Superior temporal gyrus (tissue), 1 donor: ENCODE measurements around the gene CHMP2A.
A peak's percentile ranks its signal among the peaks of the same experiment; 100 is the strongest.

Experiments used
- DNase-seq: peaks from one replicate; pipeline ENCODE4 v3.0.0-alpha.2; 2016; ENCODE audit errors: extremely low spot score

The CHMP2A gene

GRCh38 chr19:58569943-58570670, 15.2 kb upstream of the CHMP2A start:
- DNase-seq = no peak

- no peak for DNase-seq
Measured at GRCh38 chr19:58569191-58569942, 14.5 kb upstream of the CHMP2A start.

- no peak for DNase-seq
Measured at GRCh38 chr19:58568453-58569130, 13.7 kb upstream of the CHMP2A start.

GRCh38 chr19:58566989-58567388, 12.1 kb upstream of the CHMP2A start:
- DNase-seq = no peak

GRCh38 chr19:58563823-58564222, 8.9 kb upstream of the CHMP2A start:
- DNase-seq = no peak

GRCh38 chr19:58563034-58563573, 8.2 kb upstream of the CHMP2A start:
- no peak for DNase-seq

GRCh38 chr19:58562122-58563033, 7.5 kb upstream of the CHMP2A start:
- DNase-seq = no peak

GRCh38 chr19:58561373-58562121, 6.6 kb upstream of the CHMP2A start:
- no peak for DNase-seq

- DNase-seq = no peak
Measured at GRCh38 chr19:58560921-58561320, 6.0 kb upstream of the CHMP2A start.

GRCh38 chr19:58560007-58560887, 5.3 kb upstream of the CHMP2A start:
- no peak for DNase-seq

- peak; percentile 90 for DNase-seq
Measured at GRCh38 chr19:58559275-58560006, 4.5 kb upstream of the CHMP2A start.

GRCh38 chr19:58558623-58559274, 3.8 kb upstream of the CHMP2A start:
- DNase-seq = peak; percentile 97

GRCh38 chr19:58558066-58558622, 3.2 kb upstream of the CHMP2A start, which contains the start of gene UBE2M:
Gene UBE2M (minus strand): TSS chr19:58558611. CDS start chr19:58558381, 230 bp downstream.
- DNase-seq = no peak

GRCh38 chr19:58557221-58558065, 2.5 kb upstream of the CHMP2A start:
- no peak for DNase-seq

- no peak for DNase-seq
Measured at GRCh38 chr19:58556622-58557220, 1.8 kb upstream of the CHMP2A start.

GRCh38 chr19:58555920-58556621, 1.2 kb upstream of the CHMP2A start:
- DNase-seq = no peak
